Measurements from ENCODE around the gene FOXO3.
"Not testable (repeated sequence)": the region's sequence is repeated elsewhere in the genome, so short reads cannot be mapped to it uniquely, and the experiment has no call there.

The FOXO3 gene

GRCh38 chr6:108665495-108666196 lies 104.9 kb downstream of the FOXO3 start:
- DNase-seq = no peak

DNA sequence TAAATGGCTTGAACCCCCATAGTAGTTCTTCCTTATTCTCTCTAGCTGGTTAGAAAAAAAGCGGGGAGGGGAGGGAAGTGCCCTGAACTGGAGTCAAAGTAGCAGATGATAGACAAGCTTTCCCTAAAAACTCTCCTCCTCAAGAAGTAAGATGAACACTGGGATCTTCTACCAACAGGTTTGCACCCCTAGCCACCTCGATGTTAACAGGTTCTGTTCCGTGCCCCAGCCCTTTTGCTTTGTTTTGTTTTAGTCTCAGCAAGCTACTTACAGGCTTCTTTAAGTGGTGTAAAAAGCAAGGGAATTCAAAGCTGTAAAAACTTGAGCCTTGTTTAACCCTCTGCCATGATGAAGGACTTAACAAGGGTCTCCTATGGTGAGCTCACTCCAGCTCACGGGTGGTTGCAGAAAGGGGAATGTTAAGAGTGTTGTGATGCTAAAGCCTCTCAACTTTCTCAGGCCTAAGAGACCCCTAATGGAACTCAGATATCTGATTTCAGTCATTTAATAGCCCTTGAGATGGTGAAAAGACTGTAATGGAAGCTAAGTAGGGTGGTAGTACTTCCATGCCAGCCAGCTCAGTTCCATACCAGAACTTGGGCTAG lies 106.0 kb downstream of the FOXO3 start:
- no peak for DNase-seq

GRCh38 chr6:108667993-108668392 lies 107.3 kb downstream of the FOXO3 start:
- no peak for DNase-seq

DNA sequence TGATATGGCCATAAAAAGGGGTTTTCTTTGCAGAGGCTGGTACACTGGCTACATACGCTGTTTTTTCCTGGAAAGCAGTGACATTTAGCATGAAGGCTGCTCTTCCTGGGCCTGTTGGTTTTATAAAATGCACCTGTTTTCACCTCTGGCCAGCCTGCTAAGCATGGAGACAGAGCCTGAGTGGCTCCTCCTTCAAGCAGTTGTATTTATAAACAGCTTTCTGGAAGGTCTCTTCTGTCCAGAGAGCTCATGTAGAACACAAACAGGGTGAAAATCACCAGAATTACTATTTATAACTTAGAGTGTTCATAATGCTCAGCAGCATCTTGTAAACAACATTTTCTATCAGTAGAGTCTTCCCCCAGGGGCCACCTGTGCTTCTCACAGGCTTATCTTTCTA lies 109.0 kb downstream of the FOXO3 start:
- DNase-seq = no peak

DNA sequence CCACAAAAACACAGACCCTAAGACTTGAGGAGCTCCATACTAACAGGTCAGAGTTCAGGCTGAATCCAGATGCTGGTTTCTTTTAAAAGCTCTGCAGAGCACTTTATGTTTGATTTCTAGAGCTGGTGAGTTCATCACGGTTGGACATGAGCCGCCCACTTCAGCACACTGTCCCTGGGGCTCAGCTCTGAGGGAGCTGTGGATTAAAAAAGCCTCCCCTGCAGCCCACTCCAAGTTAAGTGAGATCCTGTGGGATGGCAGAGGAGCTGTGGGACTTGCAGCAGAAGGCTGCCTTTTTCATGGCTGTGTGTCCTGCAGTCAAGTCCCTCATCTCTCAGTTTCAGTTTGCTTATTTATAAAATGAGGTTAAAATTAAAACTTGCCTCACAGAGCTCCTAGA lies 110.5 kb downstream of the FOXO3 start:
- no peak for DNase-seq

DNA sequence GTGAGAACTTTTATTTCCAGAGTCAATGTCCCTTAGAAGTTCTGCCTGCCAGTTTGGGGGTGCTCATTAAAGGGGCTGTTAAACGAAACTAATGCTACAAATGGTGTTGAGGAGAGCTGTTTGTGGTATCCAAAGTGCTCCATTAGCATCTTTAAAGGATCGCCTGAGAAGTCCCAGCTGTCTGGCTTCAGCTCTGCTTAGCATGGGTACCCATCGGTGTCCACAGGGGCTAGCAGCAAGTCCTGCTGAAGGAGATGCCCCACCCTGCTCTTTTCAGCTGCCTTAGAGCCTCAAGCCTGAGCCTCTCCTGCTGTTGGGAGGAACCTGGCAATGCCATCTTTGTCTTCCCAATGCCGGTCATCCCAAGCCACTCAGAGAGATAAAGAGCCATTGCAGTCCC lies 111.1 kb downstream of the FOXO3 start:
- DNase-seq = no peak

GRCh38 chr6:108672641-108673040 lies 111.9 kb downstream of the FOXO3 start:
- no peak for DNase-seq

- DNase-seq = no peak
Measured at GRCh38 chr6:108673153-108673552, 112.4 kb downstream of the FOXO3 start.

DNA sequence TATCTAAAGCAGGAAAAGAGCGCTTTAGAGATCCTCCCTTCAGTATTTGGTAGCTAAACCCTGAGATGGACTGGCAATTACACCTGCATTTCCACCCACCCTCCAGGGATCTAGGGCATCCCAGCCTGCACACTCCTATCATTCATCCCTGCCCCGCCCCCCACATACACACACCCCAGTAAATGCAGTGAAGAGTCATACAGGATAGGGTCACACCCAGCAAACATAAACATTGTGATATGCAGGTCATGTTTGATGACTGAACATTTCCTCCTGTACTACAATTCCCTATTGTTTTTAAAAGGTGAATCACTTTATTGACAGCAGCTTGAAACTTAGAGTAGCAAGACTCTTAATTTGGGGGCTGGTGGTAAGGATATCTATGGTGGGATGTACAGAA lies 112.9 kb downstream of the FOXO3 start:
- no peak for DNase-seq

DNA sequence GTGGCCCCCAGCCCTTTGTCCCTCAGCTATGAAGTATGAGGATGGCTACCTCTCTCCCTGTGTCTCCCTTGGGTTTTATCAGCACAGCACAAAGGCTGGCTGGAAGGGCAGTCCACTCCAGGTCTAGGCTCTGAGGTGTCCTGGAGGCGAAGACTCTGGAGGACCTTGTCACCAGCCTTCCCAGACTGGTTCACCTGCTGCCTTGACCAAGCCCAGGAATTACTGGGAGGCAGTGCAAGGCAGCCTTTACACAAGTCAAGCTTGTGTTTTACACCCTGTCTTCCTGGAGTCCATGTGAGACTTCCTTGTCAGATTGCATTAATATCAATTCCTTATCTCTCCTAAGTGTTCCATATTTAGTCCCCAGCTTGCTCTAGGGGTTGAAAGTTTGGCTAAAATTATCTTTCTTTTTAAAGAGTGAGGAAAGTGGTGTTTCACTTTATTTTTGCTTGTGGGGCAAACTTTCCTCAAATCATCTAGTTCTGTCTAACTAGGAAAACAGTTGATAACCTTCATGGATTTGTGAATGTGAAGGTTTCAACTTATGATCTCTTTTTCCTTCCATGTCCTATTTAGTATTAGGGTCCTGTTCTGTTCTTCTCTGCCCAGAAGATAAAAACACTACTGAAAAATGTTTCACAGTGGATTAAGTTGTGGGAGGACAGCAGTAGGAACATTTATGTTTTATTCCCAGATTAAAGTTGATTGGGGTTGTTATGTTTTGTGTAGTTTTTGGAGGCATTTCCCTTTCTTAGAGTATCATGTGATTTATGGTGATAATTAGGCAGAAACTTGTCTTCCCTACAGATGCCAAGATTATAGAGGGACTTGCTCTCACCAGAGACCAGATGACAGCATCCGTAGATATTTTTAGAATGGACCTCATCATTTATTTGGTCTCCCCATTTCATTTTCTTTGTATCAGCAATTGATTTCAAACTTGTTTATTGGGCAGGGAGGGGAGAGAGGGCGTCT lies 114.8 kb downstream of the FOXO3 start:
- no peak for DNase-seq

- DNase-seq = no peak
Measured at GRCh38 chr6:108676555-108676954, 115.8 kb downstream of the FOXO3 start.

GRCh38 chr6:108677357-108677756 lies 116.6 kb downstream of the FOXO3 start:
- DNase-seq = no peak

GRCh38 chr6:108677894-108678293 lies 117.2 kb downstream of the FOXO3 start:
- no peak for DNase-seq

GRCh38 chr6:108680314-108680713 lies 119.6 kb downstream of the FOXO3 start:
- DNase-seq = not testable (repeated sequence)

DNA sequence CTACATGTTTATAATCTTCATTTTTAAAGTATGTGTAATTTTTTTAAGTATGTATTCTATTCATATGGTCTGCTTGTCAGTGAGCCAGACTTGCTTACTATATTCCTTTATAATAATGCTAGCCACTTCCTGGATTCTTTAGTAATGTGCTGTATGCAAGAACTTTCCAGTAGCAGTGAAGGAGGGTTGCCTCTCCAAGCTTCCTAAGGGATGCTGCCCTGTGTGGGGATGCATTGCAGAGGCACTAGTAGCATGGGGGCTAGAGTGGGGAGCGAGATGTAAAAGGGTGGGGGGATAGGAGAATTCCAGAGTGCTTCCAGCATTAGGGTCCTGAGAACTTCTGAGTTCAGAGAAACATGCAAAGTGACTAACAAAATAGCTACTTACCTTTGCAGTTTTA lies 121.0 kb downstream of the FOXO3 start:
- not testable (repeated sequence) for DNase-seq

- not testable (repeated sequence) for DNase-seq
Measured at GRCh38 chr6:108682383-108683119, 121.8 kb downstream of the FOXO3 start.

DNA sequence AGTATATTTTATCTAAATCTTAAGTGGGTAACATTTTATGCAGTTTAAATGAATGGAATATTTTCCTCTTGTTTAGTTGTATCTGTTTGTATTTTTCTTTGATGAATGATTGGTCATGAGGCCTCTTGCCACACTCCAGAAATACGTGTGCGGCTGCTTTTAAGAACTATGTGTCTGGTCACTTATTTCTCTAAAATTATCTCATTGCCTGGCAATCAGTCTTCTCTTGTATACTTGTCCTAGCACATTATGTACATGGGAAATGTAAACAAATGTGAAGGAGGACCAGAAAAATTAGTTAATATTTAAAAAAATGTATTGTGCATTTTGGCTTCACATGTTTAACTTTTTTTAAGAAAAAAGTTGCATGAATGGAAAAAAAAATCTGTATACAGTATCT lies 123.3 kb downstream of the FOXO3 start:
- not testable (repeated sequence) for DNase-seq

DNA sequence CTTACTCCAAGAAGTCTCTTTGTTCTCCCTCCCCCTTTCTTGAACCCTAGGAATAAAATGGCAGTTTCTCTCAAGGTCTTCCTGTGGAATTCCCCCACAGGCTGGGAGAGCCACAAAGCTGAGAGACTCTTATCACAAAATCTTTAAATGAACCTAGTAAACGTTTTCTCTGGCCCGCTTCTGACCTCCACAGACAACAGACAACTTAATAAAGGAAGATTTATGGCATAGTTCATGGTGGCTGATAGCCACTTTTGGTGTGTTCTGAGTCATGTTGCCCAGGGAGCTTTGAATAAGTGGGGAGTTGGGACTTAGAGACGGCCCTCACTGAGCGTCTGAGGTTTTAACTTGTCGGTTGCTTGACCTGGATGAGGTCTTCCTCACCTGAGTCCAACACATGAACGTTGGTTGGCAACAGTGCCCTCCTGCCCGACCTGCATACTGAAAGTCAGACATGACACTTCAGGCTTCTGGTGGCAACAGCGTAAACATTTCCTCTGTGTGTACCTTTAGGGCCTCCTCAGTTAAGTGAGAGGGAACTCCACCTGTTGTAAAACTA lies 124.1 kb downstream of the FOXO3 start:
- no peak for DNase-seq

- DNase-seq = no peak
Measured at GRCh38 chr6:108685970-108686369, 125.3 kb downstream of the FOXO3 start.

DNA sequence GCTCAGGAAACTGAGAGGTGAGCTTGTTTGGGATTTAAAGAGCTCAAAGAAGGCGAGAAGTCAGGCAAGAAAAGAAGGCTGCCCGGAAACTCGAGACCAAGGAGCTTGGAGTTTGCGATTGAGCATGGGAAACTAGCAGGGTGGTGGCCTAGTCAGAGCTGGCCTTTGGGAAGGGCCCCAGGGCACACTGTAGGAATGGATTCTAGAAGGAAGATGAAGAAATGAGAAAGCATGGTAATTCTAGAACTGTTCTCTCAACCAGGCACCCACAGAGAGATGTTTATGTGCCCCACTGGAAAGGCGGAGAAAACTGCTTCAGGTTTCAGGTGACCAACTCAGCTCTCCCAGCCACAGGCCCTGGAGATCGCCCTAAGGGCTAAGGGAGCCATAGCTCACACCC lies 126.2 kb downstream of the FOXO3 start:
- DNase-seq = no peak

DNA sequence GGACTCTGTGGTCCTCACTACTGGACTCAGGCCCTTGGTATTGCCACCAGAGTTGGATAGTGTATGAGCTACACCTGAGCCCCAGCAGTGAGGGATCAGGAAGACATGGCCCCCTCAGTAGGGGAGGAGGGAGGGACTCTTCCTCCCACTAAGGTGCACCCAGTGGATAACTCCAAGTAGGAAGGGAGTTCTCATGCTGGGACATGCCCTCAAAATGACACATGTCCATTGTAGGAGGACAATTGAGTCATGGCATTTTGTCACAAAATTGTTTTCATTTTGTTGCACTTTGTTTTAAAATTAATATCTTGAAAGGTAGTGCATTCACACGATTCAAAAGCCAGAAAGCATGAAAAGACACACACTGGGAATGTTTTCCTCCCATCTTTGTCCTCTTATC lies 127.2 kb downstream of the FOXO3 start:
- no peak for DNase-seq

Data from activated naive CD4-positive, alpha-beta T cell (primary cell).